Suprapubic skin (tissue), 4 donors: ENCODE data around the gene CNOT4.

Source experiments
- POLR2A ChIP-seq, 2 donors: fragments of 450-650 bp; IDR thresholded peaks; one replicate each; pipeline ENCODE4 v1.6.1; 2017; ENCODE audit warnings: antibody characterized with exemption in 2 of 2, mild to moderate bottlenecking in 2 of 2, moderate library complexity in 2 of 2
- POLR2AphosphoS5 ChIP-seq, 3 donors: sonication (generic); formaldehyde crosslinking; IDR thresholded peaks; one replicate each; pipeline ENCODE4 v1.6.1; 2017; ENCODE audit warnings: antibody characterized with exemption in 3 of 3
- TF ChIP-seq, protein P1 (sequence below), 2 donors: fragments of 200-600 bp in 1 of 2; fragments of 450-650 bp in 1 of 2; sonication (generic) in 1 of 2; IDR thresholded peaks; one replicate each; pipeline ENCODE4 v1.5.1; 2016 to 2019; ENCODE audit warnings: antibody characterized with exemption in 2 of 2, mild to moderate bottlenecking in 1 of 2, moderate library complexity in 1 of 2

DNA sequence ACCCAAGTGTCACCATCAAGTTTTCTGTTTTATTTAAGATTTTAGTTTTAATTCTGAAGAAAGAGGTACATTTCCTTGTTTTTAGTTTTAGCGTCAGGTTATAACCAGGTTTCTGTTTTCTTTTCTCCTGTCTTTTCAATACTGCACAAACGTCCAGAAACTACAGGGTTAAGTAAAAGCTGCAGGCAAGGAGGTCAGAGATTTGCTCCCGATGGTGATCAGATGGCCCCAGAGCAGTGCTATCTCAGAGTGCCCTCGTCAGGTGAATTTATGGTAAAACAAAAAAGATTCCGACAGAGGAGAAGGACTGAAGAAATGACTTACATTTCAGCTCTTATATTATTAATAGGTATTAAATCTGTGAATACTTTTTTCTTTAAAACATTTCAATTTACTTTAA lies 148.1 kb downstream of the CNOT4 start:
- TF ChIP-seq POLR2A (IDR thresholded peaks at IDR 0.05) (no peak), POLR2AphosphoS5 (IDR thresholded peaks at IDR 0.05) (no peak)
- TF ChIP-seq, protein P1, sequence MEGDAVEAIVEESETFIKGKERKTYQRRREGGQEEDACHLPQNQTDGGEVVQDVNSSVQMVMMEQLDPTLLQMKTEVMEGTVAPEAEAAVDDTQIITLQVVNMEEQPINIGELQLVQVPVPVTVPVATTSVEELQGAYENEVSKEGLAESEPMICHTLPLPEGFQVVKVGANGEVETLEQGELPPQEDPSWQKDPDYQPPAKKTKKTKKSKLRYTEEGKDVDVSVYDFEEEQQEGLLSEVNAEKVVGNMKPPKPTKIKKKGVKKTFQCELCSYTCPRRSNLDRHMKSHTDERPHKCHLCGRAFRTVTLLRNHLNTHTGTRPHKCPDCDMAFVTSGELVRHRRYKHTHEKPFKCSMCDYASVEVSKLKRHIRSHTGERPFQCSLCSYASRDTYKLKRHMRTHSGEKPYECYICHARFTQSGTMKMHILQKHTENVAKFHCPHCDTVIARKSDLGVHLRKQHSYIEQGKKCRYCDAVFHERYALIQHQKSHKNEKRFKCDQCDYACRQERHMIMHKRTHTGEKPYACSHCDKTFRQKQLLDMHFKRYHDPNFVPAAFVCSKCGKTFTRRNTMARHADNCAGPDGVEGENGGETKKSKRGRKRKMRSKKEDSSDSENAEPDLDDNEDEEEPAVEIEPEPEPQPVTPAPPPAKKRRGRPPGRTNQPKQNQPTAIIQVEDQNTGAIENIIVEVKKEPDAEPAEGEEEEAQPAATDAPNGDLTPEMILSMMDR (IDR thresholded peaks at IDR 0.05): no peak
